GM12865 (cell line): ENCODE data around the gene MTHFD1L.
"Not testable (repeated sequence)": the region's sequence is repeated elsewhere in the genome, so short reads cannot be mapped to it uniquely, and the experiment has no call there.

ENCODE experiments used
- DNase-seq: peaks from one replicate; pipeline ENCODE4 v3.0.0; 2010; ENCODE audit warnings: low read depth
- H3K4me3 ChIP-seq: 2 replicates; pipeline ENCODE4 v1.5.1; 2011; ENCODE audit warnings: mild to moderate bottlenecking, low read depth, low read length, control low read depth
- CTCF ChIP-seq: IDR thresholded peaks from 2 replicates; pipeline ENCODE4 v1.5.1; 2011; ENCODE audit warnings: low read length, control low read depth, low read depth, inconsistent platforms; ENCODE audit not compliant: insufficient read depth; ENCODE audit errors: missing control alignments

MTHFD1L gene

GRCh38 chr6:151113641-151114040, 248.1 kb downstream of the MTHFD1L start:
- no peak for TF ChIP-seq CTCF
- H3K4me3 ChIP-seq = no peak overlapping the region
- no peak for DNase-seq

- peak; percentile 13 for DNase-seq
- H3K4me3 ChIP-seq = no peak overlapping the region
- TF ChIP-seq CTCF = no peak
These were observed 253.1 kb downstream of the MTHFD1L start for GRCh38 chr6:151118461-151119123.

GRCh38 chr6:151119823-151120524, 254.5 kb downstream of the MTHFD1L start:
- DNase-seq = no peak
- H3K4me3 ChIP-seq = no peak overlapping the region
- TF ChIP-seq CTCF = no peak

DNA sequence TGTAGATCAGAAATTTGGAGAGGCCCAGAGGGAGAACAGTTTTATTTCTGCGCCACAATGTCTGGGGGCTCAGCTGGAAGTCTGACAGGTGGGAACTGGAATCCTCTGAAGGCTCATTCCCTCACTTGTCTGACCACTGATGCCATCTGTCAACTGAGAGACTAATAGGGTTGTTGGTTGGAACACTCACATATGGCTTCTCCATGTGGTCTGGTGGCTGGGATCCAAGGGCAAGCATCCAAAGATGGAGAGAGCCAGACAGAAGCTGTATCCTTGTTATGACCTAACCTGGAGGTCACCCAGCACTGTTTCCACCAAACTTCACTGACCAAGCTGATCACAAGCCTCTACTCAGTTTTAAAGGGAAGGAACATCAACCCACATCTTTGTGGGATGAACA, 256.4 kb downstream of the MTHFD1L start:
- TF ChIP-seq CTCF = no peak
- DNase-seq = no peak
- no peak overlapping the region for H3K4me3 ChIP-seq

- not testable (repeated sequence) for H3K4me3 ChIP-seq, DNase-seq
These were observed 258.1 kb downstream of the MTHFD1L start for GRCh38 chr6:151123641-151124040.

GRCh38 chr6:151125242-151125641, 259.7 kb downstream of the MTHFD1L start:
- DNase-seq, H3K4me3 ChIP-seq: not testable (repeated sequence)

DNA sequence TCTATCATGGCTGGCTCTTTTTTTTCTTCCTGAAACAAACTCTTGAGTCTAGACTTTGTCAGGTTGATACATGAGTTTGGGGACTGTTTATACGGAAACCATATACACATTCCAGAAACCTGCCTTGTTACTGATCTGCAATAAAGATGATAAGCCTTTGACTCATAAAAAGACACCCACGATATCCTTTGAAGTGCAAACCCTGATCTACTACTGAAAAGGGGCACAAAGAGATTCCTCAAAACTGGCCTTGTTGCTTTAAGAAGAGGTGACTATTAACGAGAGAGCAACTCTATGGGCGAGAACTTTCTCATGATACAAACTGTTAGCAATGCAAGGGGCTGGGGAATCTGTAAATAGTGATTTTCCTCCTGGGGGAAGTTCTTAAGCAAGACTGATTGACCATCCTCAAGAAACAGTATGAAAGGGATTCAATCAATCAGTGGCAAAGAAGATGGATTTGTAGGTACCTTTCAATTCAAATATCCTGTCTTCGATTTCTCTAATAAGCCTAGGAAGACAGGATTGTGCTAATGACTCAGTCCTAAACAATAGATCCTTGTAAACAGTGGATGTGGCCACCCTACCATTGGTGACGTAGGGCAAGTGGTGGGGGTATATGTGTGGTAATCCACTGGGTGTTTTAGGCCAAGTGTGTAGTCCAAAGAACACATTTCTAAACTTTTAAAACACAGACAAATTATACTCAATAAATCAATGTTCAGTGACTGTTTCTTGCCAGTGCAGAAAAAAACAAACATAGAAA, 260.3 kb downstream of the MTHFD1L start:
- not testable (repeated sequence) for H3K4me3 ChIP-seq, DNase-seq

GRCh38 chr6:151126417-151126724, 260.9 kb downstream of the MTHFD1L start:
- DNase-seq, H3K4me3 ChIP-seq: not testable (repeated sequence)

DNA sequence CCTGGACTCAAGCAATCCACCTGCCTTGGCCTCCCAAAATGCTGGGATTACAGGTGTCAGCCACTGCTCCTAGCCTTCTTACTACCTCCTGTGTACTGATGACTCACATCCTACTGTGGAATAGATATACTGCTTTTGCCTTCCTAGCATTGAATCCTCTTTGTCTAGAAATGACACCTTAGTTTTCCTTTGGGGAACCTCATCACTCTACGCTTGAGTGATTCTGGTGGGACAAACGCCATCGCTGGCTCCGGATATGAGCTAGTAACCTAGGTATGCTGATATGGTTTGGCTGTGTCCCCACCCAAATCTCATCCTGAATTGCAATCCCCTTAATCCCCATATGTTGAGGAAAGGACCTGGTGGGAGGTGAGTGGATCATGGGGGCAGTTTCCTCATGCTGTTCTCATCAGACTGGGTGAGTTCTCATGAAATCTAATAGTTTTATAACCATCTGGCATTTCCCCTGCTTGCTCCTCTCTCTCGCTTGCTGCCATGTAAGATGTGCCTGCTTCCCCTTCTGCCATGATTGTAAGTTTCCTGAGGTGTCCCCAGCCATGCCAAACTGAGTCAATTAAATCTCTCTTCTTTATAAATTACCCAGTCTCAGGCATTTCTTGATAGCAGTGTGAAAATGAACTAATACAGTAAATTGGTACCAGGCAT, 261.8 kb downstream of the MTHFD1L start:
- not testable (repeated sequence) for DNase-seq

More for the DNA sequence above, 261.8 kb downstream of the MTHFD1L start:
- H3K4me3 ChIP-seq = not testable (repeated sequence)
